PC-9 (cell line): ENCODE data around the gene MTHFSD.

ENCODE experiments used
- EZH2 ChIP-seq: fragments of 200-600 bp; sonication (generic); IDR thresholded peaks from 2 replicates; pipeline ENCODE4 v1.8.0; 2017; ENCODE audit warnings: antibody characterized with exemption, low read depth
- TF ChIP-seq, protein P1 (sequence below): fragments of 200-600 bp; sonication (generic); conservative IDR thresholded peaks from 2 replicates; pipeline ENCODE4 v1.6.1; 2017; ENCODE audit warnings: mixed run types, antibody characterized with exemption, mild to moderate bottlenecking, moderate library complexity

DNA sequence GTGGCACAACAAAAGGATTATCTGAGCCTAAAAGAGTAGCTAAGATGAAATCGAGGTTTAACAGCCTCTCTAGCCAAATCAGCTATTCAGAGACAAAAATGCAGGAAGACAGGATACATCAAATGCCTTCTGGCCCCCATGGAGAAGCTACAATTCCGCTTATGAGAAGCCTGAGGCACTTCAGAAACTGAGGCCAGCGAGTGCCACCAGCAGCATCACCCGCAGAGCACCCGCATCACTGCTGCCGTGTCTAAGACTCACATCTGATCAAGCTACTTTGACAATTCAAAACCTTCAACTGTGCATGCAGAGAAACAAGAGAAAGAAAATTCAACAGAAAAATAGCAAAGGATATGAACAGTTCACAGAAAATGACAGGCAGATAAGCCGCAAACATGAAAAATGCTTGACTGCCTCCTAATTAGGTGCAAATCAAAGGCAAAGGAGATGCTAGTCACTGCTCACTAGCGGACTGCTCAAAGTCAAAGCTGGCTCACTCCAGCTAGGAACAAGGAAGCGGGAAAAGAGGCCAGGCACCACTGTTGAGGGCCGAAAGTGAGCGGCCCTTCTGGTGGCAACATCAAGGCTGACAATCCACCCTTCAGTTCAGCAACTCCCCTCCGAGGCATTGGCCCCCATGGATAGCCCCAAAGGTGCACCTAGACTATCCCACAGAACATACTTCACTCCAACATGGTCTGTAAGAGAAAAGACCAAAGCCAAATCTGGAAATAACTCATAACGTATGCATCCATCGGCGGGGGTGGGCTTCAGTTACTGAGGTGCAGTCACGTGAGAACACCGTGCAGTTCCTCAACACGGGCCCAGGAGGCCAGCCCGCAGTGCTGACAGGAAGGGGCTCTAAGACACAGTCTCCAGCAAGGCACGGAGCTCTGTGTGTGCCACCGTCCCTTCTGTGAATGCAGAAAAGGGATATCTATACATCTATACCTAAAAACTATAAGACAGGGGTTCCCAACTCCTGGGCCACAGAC, 12.0 kb downstream of the MTHFSD start:
- TF ChIP-seq EZH2 = no peak
- TF ChIP-seq, protein P1, sequence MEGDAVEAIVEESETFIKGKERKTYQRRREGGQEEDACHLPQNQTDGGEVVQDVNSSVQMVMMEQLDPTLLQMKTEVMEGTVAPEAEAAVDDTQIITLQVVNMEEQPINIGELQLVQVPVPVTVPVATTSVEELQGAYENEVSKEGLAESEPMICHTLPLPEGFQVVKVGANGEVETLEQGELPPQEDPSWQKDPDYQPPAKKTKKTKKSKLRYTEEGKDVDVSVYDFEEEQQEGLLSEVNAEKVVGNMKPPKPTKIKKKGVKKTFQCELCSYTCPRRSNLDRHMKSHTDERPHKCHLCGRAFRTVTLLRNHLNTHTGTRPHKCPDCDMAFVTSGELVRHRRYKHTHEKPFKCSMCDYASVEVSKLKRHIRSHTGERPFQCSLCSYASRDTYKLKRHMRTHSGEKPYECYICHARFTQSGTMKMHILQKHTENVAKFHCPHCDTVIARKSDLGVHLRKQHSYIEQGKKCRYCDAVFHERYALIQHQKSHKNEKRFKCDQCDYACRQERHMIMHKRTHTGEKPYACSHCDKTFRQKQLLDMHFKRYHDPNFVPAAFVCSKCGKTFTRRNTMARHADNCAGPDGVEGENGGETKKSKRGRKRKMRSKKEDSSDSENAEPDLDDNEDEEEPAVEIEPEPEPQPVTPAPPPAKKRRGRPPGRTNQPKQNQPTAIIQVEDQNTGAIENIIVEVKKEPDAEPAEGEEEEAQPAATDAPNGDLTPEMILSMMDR = no peak
